HepG2 (cell line): ENCODE measurements around the gene SDC4. TPM values are rescaled to one million over a fixed set of nuclear protein-coding genes. Genes with fewer than 3 reads are reported as not detected.
A peak's percentile ranks its signal among the peaks of the same experiment; 100 is the strongest.

Experiments
- ATAC-seq: fragments of 200-7000 bp; cut with Tn5 transposase; 3 replicates; pipeline ENCODE4 v1.9.1; 2020; ENCODE audit warnings: mild to moderate bottlenecking, moderate library complexity
- BruUV-seq: library from RNA; stranded (reverse); fragments of 400-500 nt; replicated peaks from 2 replicates; lab custom pipeline; 2021; lab: Mats Ljungman, UMichigan
- CTCF ChIA-PET: fragments of 300-600 bp; formaldehyde crosslinking; extraction: SDS; loops from one replicate; lab custom pipeline; 2021; ENCODE audit warnings: low total read pairs, inconsistent platforms, low intra/inter-chr PET ratio; lab: Yijun Ruan, JAX
- POLR2A ChIA-PET: fragments of 350-600 bp; sonication (Branson Sonifier 250); formaldehyde crosslinking; loops from one replicate; lab custom pipeline; 2020; ENCODE audit warnings: antibody characterized with exemption, inconsistent platforms; lab: Yijun Ruan, JAX
- DNase-seq: peaks from one replicate; pipeline ENCODE4 v3.0.0-alpha.2; 2015; ENCODE audit warnings: low spot score
- FAIRE-seq: peaks from 3 replicates; lab custom pipeline; 2011; peaks lifted over from hg19 to GRCh38; lab: Jason Lieb, UNC
- H2AFZ ChIP-seq: one replicate; pipeline ENCODE4 v1.6.1; 2011; ENCODE audit warnings: low read length, inconsistent platforms
- H3K27ac ChIP-seq: fragments of 300-600 bp; 3 replicates; pipeline ENCODE4 v1.8.0; 2011; ENCODE audit warnings: mixed run types, mild to moderate bottlenecking, mixed read lengths, low read length, inconsistent platforms; ENCODE audit not compliant: insufficient read depth; ENCODE audit errors: extremely low read length
- H3K27me3 ChIP-seq, 2 experiments: fragments of 200-600 bp in 1 of 2; 2 replicates in 1 of 2; 3 replicates in 1 of 2; pipeline versions ENCODE4 v1.6.0 to v1.8.0; 2011; ENCODE audit warnings: low read length in 2 of 2, mild to moderate bottlenecking in 2 of 2, moderate library complexity in 2 of 2, inconsistent platforms in 1 of 2; ENCODE audit not compliant: insufficient read depth in 2 of 2, control insufficient read depth in 1 of 2
- H3K36me3 ChIP-seq, 2 experiments: fragments of 200-600 bp in 1 of 2; replicated peaks in 1 of 2; 2 replicates in 1 of 2; 3 replicates in 1 of 2; pipeline versions ENCODE4 v1.5.1 to v1.8.0; 2011; ENCODE audit warnings: low read length in 2 of 2, inconsistent platforms in 1 of 2; ENCODE audit not compliant: insufficient read depth in 2 of 2, control insufficient read depth in 1 of 2
- H3K4me1 ChIP-seq: 2 replicates; pipeline ENCODE4 v1.5.1; 2012; ENCODE audit warnings: low read length, inconsistent platforms; ENCODE audit not compliant: insufficient read depth
- H3K4me2 ChIP-seq: 2 replicates; pipeline ENCODE4 v1.6.0; 2011; ENCODE audit warnings: low read depth, low read length, inconsistent platforms
- H3K4me3 ChIP-seq, 3 experiments: fragments of 200-600 bp in 1 of 3; sonication (generic), shearing (Covaris generic) in 1 of 3; replicated peaks in 1 of 3; 2 replicates each; pipeline ENCODE4 v1.5.1; 2011 to 2016; ENCODE audit warnings: low read length in 3 of 3, inconsistent platforms in 2 of 3, low read depth in 2 of 3, mild to moderate bottlenecking in 2 of 3, control low read depth in 1 of 3, mixed read lengths in 1 of 3; ENCODE audit not compliant: insufficient read depth in 1 of 3
- H3K79me2 ChIP-seq: one replicate; pipeline ENCODE4 v1.6.1; 2011; ENCODE audit warnings: low read length, inconsistent platforms; ENCODE audit not compliant: insufficient read depth
- H3K9ac ChIP-seq: 2 replicates; pipeline ENCODE4 v1.6.0; 2011; ENCODE audit warnings: mild to moderate bottlenecking, low read depth, low read length, inconsistent platforms; ENCODE audit not compliant: insufficient read depth
- H3K9me3 ChIP-seq: 2 replicates; pipeline ENCODE4 v1.5.1; 2012; ENCODE audit warnings: mild to moderate bottlenecking, low read length
- H4K20me1 ChIP-seq: 2 replicates; pipeline ENCODE4 v1.6.0; 2011; ENCODE audit warnings: inconsistent platforms, mild to moderate bottlenecking, low read length, moderate library complexity; ENCODE audit not compliant: insufficient read depth
- DNMT1 ChIP-seq: sonication (generic); formaldehyde crosslinking; IDR thresholded peaks from 2 replicates; pipeline ENCODE4 v1.5.1; 2020; ENCODE audit warnings: mild to moderate bottlenecking, missing genetic modification reagents
- ELF1 ChIP-seq: sonication (generic); formaldehyde crosslinking; IDR thresholded peaks from 2 replicates; pipeline ENCODE4 v1.4.0; 2020; ENCODE audit warnings: missing genetic modification reagents
- PHB2 ChIP-seq: fragments of 450-650 bp; IDR thresholded peaks from 2 replicates; pipeline ENCODE4 v1.6.1; 2018; ENCODE audit not compliant: partially characterized antibody
- WGBS: methylation state at CpG from one replicate; pipeline ENCODE4 v1.1.6; 2017; ENCODE audit warnings: low lambda C conversion rate; 5-methylcytosine and 5-hydroxymethylcytosine counted together
- in situ Hi-C: cut with HindIII; loops from 2 replicates; pipeline ENCODE4 v1.10.0; 2017; ENCODE audit warnings: low pct_unique_long_range_greater_than_20kb; ENCODE audit not compliant: extremely low pct_ligation_motif_present
- intact Hi-C: fragments of 100-400 bp; cut with micrococcal nuclease; formaldehyde crosslinking; loops from one replicate; pipeline ENCODE4 v1.10.0; 2022; ENCODE audit not compliant: unreplicated experiment
- polyA plus RNA-seq, 8 experiments: library from polyadenylated mRNA; depleted of rRNA in 3 of 8; stranded (reverse) in 7 of 8; unstranded in 1 of 8; fragments of >200 nt; fragmentation: Illumina TruSeq in 4 of 8; extraction: Trizol in 4 of 8; gene quantifications; 2 replicates each; pipeline versions ENCODE4 v1.2.1 to v1.2.3, GENCODE V29; 2011 to 2016; ENCODE audit warnings: low read depth in 4 of 8, missing spikeins in 1 of 8, mixed read lengths in 1 of 8; ENCODE audit not compliant: insufficient read depth in 1 of 8
- total RNA-seq, 5 experiments: library from RNA; depleted of rRNA; stranded (reverse); fragments of >200 nt; fragmentation: Illumina TruSeq; extraction: Trizol; gene quantifications; 2 replicates each; pipeline ENCODE4 v1.2.3, GENCODE V29; 2016; ENCODE audit warnings: low read depth in 1 of 5
- TF ChIP-seq, protein P1 (sequence below): fragments of 450-650 bp; IDR thresholded peaks from 2 replicates; pipeline ENCODE4 v1.6.1; 2016
- TF ChIP-seq, protein P2 (sequence below): sonication (generic); formaldehyde crosslinking; IDR thresholded peaks from 2 replicates; pipeline ENCODE4 v1.5.1; 2020; ENCODE audit warnings: mild to moderate bottlenecking, missing genetic modification reagents, moderate library complexity

Gene SDC4
- total and polyA plus RNA-seq, 2 of the 13 experiments (the other 11 are each of a cell fraction or from before 2014, with no cell fraction given): 49.0 to 65.1 TPM

DNA sequence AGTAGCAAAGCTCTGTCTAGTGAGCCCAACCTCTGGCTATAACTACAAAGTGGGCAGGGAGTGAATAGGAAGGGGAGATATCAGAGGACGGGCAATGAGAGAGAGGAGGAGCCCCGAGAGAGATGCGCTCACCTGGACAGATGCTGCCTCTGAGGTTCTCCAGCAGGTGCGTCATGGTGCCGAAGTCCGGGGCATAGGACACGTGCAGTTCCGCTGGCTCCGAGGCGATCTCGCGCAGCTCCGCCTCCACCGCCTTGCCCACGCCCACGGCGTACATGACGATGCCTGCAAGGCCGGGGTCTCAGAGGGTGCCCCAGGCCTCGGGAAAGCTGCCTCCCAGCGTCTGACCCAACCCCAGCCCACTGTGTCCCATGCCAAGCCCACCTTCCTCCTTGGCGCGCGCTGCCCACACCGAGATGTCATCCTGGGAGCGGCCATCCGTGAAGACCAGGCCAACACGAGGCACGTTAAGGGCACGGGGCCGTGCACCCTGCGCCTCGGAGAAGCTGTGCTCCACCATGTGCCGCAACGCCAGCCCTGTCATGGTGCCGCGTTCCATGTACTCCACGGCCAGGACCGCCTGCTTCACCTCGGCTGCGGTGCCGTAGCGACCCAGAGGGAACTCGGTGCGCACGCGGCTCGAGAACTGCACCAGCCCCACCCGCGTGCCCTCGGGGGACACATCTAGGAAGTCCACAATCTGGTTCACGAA, 50.3 kb downstream of the SDC4 start:
- POLR2A ChIA-PET: no interaction called here
- Histone ChIP-seq H4K20me1 (no peaks in the 10 kb centered on the region), H3K27ac (no peak overlapping the region), H3K9me3 (no peaks in the 10 kb centered on the region), H3K4me2 (no peak overlapping the region), H3K4me3 (no peak overlapping the region), H3K36me3 (no peaks in the 10 kb centered on the region), H3K27me3 (peaks cover 0 to 21% of the 10 kb centered on the region in 2 experiments; a peak in 4 of 5 replicates)
- CTCF ChIA-PET: no interaction called here
- intact Hi-C loops: no loop called here
- no peak for FAIRE-seq
- WGBS: 65% methylated on average over 48 of the region's 52 CpGs
- TF ChIP-seq, protein P1, sequence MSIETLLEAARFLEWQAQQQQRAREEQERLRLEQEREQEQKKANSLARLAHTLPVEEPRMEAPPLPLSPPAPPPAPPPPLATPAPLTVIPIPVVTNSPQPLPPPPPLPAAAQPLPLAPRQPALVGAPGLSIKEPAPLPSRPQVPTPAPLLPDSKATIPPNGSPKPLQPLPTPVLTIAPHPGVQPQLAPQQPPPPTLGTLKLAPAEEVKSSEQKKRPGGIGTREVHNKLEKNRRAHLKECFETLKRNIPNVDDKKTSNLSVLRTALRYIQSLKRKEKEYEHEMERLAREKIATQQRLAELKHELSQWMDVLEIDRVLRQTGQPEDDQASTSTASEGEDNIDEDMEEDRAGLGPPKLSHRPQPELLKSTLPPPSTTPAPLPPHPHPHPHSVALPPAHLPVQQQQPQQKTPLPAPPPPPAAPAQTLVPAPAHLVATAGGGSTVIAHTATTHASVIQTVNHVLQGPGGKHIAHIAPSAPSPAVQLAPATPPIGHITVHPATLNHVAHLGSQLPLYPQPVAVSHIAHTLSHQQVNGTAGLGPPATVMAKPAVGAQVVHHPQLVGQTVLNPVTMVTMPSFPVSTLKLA: peak; percentile 56
- TF ChIP-seq ELF1 (CRISPR knock-in tag) (no peak), PHB2 (no peak), DNMT1 (CRISPR knock-in tag) (peak; percentile 74; the same call in 1 of the 2 replicates)
- TF ChIP-seq, protein P2, sequence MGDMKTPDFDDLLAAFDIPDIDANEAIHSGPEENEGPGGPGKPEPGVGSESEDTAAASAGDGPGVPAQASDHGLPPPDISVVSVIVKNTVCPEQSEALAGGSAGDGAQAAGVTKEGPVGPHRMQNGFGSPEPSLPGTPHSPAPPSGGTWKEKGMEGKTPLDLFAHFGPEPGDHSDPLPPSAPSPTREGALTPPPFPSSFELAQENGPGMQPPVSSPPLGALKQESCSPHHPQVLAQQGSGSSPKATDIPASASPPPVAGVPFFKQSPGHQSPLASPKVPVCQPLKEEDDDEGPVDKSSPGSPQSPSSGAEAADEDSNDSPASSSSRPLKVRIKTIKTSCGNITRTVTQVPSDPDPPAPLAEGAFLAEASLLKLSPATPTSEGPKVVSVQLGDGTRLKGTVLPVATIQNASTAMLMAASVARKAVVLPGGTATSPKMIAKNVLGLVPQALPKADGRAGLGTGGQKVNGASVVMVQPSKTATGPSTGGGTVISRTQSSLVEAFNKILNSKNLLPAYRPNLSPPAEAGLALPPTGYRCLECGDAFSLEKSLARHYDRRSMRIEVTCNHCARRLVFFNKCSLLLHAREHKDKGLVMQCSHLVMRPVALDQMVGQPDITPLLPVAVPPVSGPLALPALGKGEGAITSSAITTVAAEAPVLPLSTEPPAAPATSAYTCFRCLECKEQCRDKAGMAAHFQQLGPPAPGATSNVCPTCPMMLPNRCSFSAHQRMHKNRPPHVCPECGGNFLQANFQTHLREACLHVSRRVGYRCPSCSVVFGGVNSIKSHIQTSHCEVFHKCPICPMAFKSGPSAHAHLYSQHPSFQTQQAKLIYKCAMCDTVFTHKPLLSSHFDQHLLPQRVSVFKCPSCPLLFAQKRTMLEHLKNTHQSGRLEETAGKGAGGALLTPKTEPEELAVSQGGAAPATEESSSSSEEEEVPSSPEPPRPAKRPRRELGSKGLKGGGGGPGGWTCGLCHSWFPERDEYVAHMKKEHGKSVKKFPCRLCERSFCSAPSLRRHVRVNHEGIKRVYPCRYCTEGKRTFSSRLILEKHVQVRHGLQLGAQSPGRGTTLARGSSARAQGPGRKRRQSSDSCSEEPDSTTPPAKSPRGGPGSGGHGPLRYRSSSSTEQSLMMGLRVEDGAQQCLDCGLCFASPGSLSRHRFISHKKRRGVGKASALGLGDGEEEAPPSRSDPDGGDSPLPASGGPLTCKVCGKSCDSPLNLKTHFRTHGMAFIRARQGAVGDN: 0 out of 2 replicates have a peak, but pooled peaks have one; percentile 20
- TF ChIP-seq, all 625 proteins: peak for 3
- ATAC-seq: no peak
- no TSS peak for BruUV-seq
- DNase-seq: no peak
- no peak overlapping the region for H2AFZ ChIP-seq
- in situ Hi-C loops: loop anchor here (10.0 kb wide), 1 partner anchor 283 kb away; no protein-coding TSS in a partner anchor
- H3K79me2 ChIP-seq: no peaks in the 10 kb centered on the region
- 0 out of 2 replicates have a peak, but pooled peaks cover 10% of the 10 kb centered on the region for H3K4me1 ChIP-seq
- no peak overlapping the region for H3K9ac ChIP-seq
